ENCODE results near the gene CATSPER4. TPM values are rescaled to one million over a fixed set of nuclear protein-coding genes. Genes with fewer than 3 reads are reported as not detected.

The CATSPER4 gene
- total RNA-seq, 4 donors from 2014 or later, result not detected

DNA sequence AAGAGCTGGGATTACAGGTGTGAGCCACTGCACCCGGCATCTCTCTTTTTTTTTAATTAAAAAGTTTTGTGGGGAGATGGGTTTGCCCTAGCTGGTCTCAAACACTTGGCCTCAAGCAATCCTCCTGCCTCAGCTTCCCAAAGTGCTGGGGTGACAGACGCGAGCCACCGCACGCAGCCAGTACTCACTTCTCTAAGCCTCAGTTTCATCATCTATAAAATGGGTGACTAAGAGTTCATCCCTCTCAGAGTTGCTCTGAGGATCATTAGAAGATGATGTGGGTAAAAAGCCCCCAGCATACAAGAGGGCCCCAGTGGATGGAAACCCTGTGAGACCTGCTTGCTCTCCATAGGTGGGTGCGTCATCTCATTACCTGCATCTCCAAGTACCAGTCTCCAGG is 2.5 kb upstream of the CATSPER4 start:
- H3K27ac ChIP-seq, result no peak overlapping the region
- H3K36me3 ChIP-seq, result peaks cover 0 to 45% (median 0%) of the 10 kb centered on the region in 3 donors
- H3K9me3 ChIP-seq, result no peaks in the 10 kb centered on the region
- H3K4me3 ChIP-seq, result no peak overlapping the region
- H3K4me1 ChIP-seq, result no peaks in the 10 kb centered on the region
- TF ChIP-seq EP300 (IDR thresholded peaks at IDR 0.05) (no peak), POLR2A (IDR thresholded peaks at IDR 0.05) (no peak), CTCF (IDR thresholded peaks at IDR 0.05) (no peak)
- H3K27me3 ChIP-seq, result no peaks in the 10 kb centered on the region
- 95 to 99% methylated on average over 6 of the region's 6 CpGs for WGBS, 2 donors
- DNase-seq (ENCODE audit: low spot score in 2 of 2), result no peak

DNA sequence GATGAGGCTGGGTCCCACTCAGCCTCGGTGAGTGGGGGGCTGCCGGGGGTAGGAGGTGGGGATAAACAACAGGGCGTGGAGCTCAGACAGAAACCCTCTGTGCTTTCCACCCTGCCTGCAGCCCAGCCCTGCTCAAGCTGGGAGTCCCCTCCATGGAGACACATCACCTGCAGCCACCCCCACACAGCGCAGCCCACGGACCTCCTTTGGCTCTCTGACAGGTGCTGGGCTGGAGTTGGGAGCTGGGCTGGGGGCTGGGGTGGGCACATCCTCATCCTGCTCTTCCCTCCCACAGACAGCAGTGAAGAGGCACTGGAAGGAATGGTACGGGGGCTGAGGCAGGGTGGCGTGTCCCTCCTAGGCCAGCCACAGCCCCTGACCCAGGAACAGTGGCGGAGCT is 1.9 kb upstream of the CATSPER4 start:
- Histone ChIP-seq H3K9me3 (no peaks in the 10 kb centered on the region), H3K27me3 (no peaks in the 10 kb centered on the region), H3K36me3 (peaks cover 0 to 39% (median 0%) of the 10 kb centered on the region in 3 donors), H3K4me1 (no peaks in the 10 kb centered on the region), H3K27ac (no peak overlapping the region), H3K4me3 (no peak overlapping the region)
- DNase-seq (ENCODE audit: low spot score in 2 of 2), result no peak
- TF ChIP-seq POLR2A (IDR thresholded peaks at IDR 0.05), result no peak
- no peak for TF ChIP-seq CTCF (IDR thresholded peaks at IDR 0.05)
- TF ChIP-seq EP300 (IDR thresholded peaks at IDR 0.05), result no peak
- whole genome bisulfite sequencing, 2 donors, result 89 to 91% methylated on average over 5 to 7 of the region's 8 CpGs

DNA sequence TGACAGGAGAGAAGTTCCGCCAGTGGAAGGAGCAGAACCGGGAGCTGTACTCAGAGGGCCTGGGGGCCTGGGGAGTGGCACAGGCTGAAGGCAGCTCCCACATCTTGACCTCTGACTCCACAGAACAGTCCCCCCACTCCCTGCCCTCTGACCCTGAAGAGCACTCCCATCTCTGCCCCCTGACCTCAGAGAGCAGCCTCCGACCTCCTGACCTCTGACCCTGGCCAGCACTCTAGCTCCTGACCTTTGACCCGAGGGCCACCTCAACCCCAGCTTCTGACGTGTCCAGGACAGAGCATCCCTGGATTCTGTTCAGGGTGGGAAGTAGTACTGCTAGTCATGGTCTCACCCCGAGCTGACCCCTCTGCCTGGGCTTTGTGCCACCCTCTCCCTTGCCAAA is 1.1 kb upstream of the CATSPER4 start:
- whole genome bisulfite sequencing, 2 donors, result 60 to 68% methylated on average over 6 of the region's 6 CpGs
- no peaks in the 10 kb centered on the region for H3K9me3 ChIP-seq
- H3K27me3 ChIP-seq, result no peaks in the 10 kb centered on the region
- no peak for DNase-seq (ENCODE audit: low spot score in 2 of 2)
- H3K4me1 ChIP-seq, result no peaks in the 10 kb centered on the region
- H3K36me3 ChIP-seq, result peaks cover 0 to 35% (median 0%) of the 10 kb centered on the region in 3 donors
- no peak overlapping the region for H3K4me3 ChIP-seq
- no peak for TF ChIP-seq POLR2A (IDR thresholded peaks at IDR 0.05)
- no peak for TF ChIP-seq EP300 (IDR thresholded peaks at IDR 0.05)
- TF ChIP-seq CTCF (IDR thresholded peaks at IDR 0.05), result no peak
- H3K27ac ChIP-seq, result no peak overlapping the region

DNA sequence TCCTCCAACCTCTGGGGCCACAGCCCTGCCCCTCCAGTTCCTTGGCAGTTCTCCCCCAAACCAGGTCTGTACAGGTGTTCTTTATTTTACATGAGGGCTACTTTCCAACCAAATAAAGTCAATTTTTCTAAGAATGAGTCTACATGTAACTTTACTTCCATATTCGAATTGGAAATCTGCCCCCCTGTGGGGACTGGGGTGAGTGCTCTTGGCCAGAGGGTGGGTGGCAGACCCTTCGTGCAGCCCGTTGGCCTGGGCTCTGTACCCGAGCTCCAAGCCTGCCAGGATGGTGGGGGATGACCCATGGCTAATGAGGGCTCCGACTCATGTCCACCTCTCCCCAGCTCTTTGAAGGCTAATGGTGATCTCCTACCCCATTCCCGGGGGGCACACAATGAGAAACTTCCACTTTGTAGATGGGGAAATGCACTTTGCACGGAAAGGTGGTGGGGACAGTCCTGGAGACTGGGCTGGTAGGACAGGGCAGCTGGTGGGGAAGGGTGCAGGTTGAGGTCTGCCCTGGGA is 589 bp upstream of the CATSPER4 start:
- no peak overlapping the region for H3K27ac ChIP-seq
- H3K27me3 ChIP-seq, result no peaks in the 10 kb centered on the region
- TF ChIP-seq EP300 (IDR thresholded peaks at IDR 0.05), result no peak
- no peak for TF ChIP-seq POLR2A (IDR thresholded peaks at IDR 0.05)
- TF ChIP-seq CTCF (IDR thresholded peaks at IDR 0.05), result no peak
- no peak overlapping the region for H3K4me3 ChIP-seq
- no peaks in the 10 kb centered on the region for H3K4me1 ChIP-seq
- H3K36me3 ChIP-seq, result peaks cover 0 to 30% (median 0%) of the 10 kb centered on the region in 3 donors
- no peaks in the 10 kb centered on the region for H3K9me3 ChIP-seq
- 78 to 79% methylated on average over 7 of the region's 7 CpGs for WGBS, 2 donors
- DNase-seq (ENCODE audit: low spot score in 2 of 2), result no peak

DNA sequence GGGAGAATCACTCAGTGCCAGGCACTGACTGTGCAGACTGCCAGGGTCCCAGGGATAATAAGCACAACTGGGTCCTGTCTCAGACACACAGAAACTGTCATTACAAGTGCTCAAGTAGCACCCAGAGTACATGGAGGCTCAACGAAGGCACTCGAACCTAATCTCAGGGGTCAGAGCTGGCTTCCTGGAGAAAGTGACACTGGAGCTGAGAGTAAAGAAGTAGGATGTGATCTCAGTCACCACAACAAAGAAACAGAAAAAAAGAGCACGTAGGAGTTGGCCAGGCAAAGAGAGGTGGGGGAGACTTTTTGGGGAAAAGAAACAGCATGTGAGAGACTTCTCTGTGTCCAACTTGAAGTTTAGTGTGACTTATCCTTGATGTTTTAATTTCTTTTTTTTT is 1.3 kb downstream of the CATSPER4 start:
- 61 to 69% methylated on average over 3 of the region's 3 CpGs for WGBS, 2 donors
- DNase-seq (ENCODE audit: low spot score in 2 of 2), result no peak
- H3K27ac ChIP-seq, result no peak overlapping the region
- H3K4me1 ChIP-seq, result no peaks in the 10 kb centered on the region
- H3K36me3 ChIP-seq, result peaks cover 0 to 20% (median 0%) of the 10 kb centered on the region in 3 donors
- H3K4me3 ChIP-seq, result no peak overlapping the region
- TF ChIP-seq CTCF (IDR thresholded peaks at IDR 0.05) (no peak), EP300 (IDR thresholded peaks at IDR 0.05) (no peak), POLR2A (IDR thresholded peaks at IDR 0.05) (no peak)
- no peaks in the 10 kb centered on the region for H3K9me3 ChIP-seq
- no peaks in the 10 kb centered on the region for H3K27me3 ChIP-seq
